Measurements from ENCODE around the gene MMP25.

The MMP25 gene

GRCh38 chr16:3045758-3046640, at the start of gene MMP25:
Gene MMP25 (plus strand): TSS chr16:3046561. CDS start chr16:3046918, 357 bp downstream.
- DNase-seq (ENCODE audit: low read depth in 3 of 3): no peak

GRCh38 chr16:2999929-3000328, 46.4 kb upstream of the MMP25 start:
- no peak for DNase-seq (ENCODE audit: low read depth in 3 of 3)

GRCh38 chr16:3000540-3000939, 45.8 kb upstream of the MMP25 start:
- no peak for DNase-seq (ENCODE audit: low read depth in 3 of 3)

GRCh38 chr16:3001316-3001715, 45.0 kb upstream of the MMP25 start:
- no peak for DNase-seq (ENCODE audit: low read depth in 3 of 3)

GRCh38 chr16:3003582-3004270, 42.6 kb upstream of the MMP25 start:
- peak; percentile 92 to 97 (median 93) for DNase-seq (ENCODE audit: low read depth in 3 of 3)

GRCh38 chr16:3004319-3004718, 42.0 kb upstream of the MMP25 start:
- DNase-seq (ENCODE audit: low read depth in 3 of 3): no peak

- DNase-seq (ENCODE audit: low read depth in 3 of 3): no peak
Measured at GRCh38 chr16:3004781-3005284, 41.5 kb upstream of the MMP25 start.

- no peak for DNase-seq (ENCODE audit: low read depth in 3 of 3)
Measured at GRCh38 chr16:3007059-3007956, 39.1 kb upstream of the MMP25 start.

- DNase-seq (ENCODE audit: low read depth in 3 of 3): no peak
Measured at GRCh38 chr16:3007957-3008689, 38.2 kb upstream of the MMP25 start.

GRCh38 chr16:3008690-3009037, 37.7 kb upstream of the MMP25 start:
- DNase-seq (ENCODE audit: low read depth in 3 of 3): no peak

- DNase-seq (ENCODE audit: low read depth in 3 of 3): no peak
Measured at GRCh38 chr16:3009568-3010390, 36.6 kb upstream of the MMP25 start.

- DNase-seq (ENCODE audit: low read depth in 3 of 3): no peak
Measured at GRCh38 chr16:3010510-3010909, 35.9 kb upstream of the MMP25 start.

GRCh38 chr16:3012246-3012645, 34.1 kb upstream of the MMP25 start:
- no peak for DNase-seq (ENCODE audit: low read depth in 3 of 3)

GRCh38 chr16:3012828-3013420, 33.4 kb upstream of the MMP25 start, which contains the start of gene CLDN9:
Gene CLDN9 (plus strand): TSS chr16:3012923. CDS start chr16:3013363, 440 bp downstream.
- DNase-seq (ENCODE audit: low read depth in 3 of 3): no peak

GRCh38 chr16:3013491-3013951, 32.8 kb upstream of the MMP25 start:
- DNase-seq (ENCODE audit: low read depth in 3 of 3): no peak

- DNase-seq (ENCODE audit: low read depth in 3 of 3): no peak
Measured at GRCh38 chr16:3013998-3014690, 32.2 kb upstream of the MMP25 start.

GRCh38 chr16:3014971-3015370, 31.4 kb upstream of the MMP25 start:
- no peak for DNase-seq (ENCODE audit: low read depth in 3 of 3)

- no peak for DNase-seq (ENCODE audit: low read depth in 3 of 3)
Measured at GRCh38 chr16:3015865-3016521, 30.4 kb upstream of the MMP25 start.

- DNase-seq (ENCODE audit: low read depth in 3 of 3): no peak
Measured at GRCh38 chr16:3017344-3017743, 29.0 kb upstream of the MMP25 start.
